Brain microvascular endothelial cell (primary cell): ENCODE results near the gene COBLL1.

Experiments used
- DNase-seq: peaks from one replicate; pipeline ENCODE4 v3.0.0-alpha.2; 2020
- H3K27ac ChIP-seq: fragments of 250-450 bp; sonication (Bioruptor Pico); 2 replicates; pipeline ENCODE4 v1.5.1; 2020; ENCODE audit warnings: mild to moderate bottlenecking, moderate library complexity
- H3K27me3 ChIP-seq: fragments of 250-450 bp; sonication (Bioruptor Pico); replicated peaks from 2 replicates; pipeline ENCODE4 v1.5.1; 2020; ENCODE audit warnings: mild to moderate bottlenecking
- H3K36me3 ChIP-seq: fragments of 250-450 bp; sonication (Bioruptor Pico); replicated peaks from 2 replicates; pipeline ENCODE4 v1.5.1; 2020; ENCODE audit warnings: mild to moderate bottlenecking
- H3K4me3 ChIP-seq: 2 replicates; pipeline ENCODE4 v1.5.1; 2011; ENCODE audit warnings: low read depth, mild to moderate bottlenecking, control low read depth, low read length, moderate library complexity
- CTCF ChIP-seq: IDR thresholded peaks from 2 replicates; pipeline ENCODE4 v1.5.1; 2011; ENCODE audit warnings: low read depth, mild to moderate bottlenecking, moderate library complexity, low read length, control low read depth, inconsistent platforms; ENCODE audit errors: missing control alignments
- in situ Hi-C: cut with HindIII; loops from 2 replicates; pipeline ENCODE4 v1.10.0; 2017; ENCODE audit warnings: low sequenced_read_pairs, low pct_ligation_motif_present

COBLL1 gene

GRCh38 chr2:164675687-164676086, 165.9 kb downstream of the COBLL1 start:
- no peaks in the 10 kb centered on the region for H3K27me3 ChIP-seq

DNA sequence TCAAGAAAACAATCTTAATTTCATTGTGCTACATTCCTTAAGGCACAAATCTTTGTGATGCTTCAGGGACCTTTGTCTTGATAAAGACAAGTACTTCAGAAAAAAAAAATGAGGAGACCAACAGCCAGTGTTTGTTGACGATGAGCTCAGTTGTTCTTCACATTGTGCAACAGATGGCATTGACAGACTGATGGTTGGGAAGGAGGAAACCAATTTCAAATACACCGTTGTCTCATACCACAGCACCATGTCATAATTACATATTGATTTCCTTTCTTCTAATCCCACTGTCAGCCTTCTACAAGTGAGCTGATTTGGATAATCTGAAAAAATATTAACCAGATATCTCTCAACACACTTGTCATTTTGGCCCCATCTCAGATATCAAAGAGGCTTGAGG, 166.6 kb downstream of the COBLL1 start:
- DNase-seq: no peak
- in situ Hi-C loops: no loop called here
- Histone ChIP-seq H3K27me3 (no peaks in the 10 kb centered on the region), H3K27ac (no peak overlapping the region), H3K4me3 (no peak overlapping the region), H3K36me3 (no peaks in the 10 kb centered on the region)
- no peak for TF ChIP-seq CTCF

More at GRCh38 chr2:164675687-164676086, 165.9 kb downstream of the COBLL1 start:
- no peak for DNase-seq
- no peak overlapping the region for H3K27ac ChIP-seq
- no peak overlapping the region for H3K4me3 ChIP-seq
- in situ Hi-C loops: no loop called here
- TF ChIP-seq CTCF: no peak
- no peaks in the 10 kb centered on the region for H3K36me3 ChIP-seq

GRCh38 chr2:164671664-164672396, 169.8 kb downstream of the COBLL1 start:
- H3K4me3 ChIP-seq: no peak overlapping the region
- H3K36me3 ChIP-seq: no peaks in the 10 kb centered on the region
- peak; percentile 7 for DNase-seq
- no peak overlapping the region for H3K27ac ChIP-seq
- in situ Hi-C loops: no loop called here
- H3K27me3 ChIP-seq: no peaks in the 10 kb centered on the region
- no peak for TF ChIP-seq CTCF

DNA sequence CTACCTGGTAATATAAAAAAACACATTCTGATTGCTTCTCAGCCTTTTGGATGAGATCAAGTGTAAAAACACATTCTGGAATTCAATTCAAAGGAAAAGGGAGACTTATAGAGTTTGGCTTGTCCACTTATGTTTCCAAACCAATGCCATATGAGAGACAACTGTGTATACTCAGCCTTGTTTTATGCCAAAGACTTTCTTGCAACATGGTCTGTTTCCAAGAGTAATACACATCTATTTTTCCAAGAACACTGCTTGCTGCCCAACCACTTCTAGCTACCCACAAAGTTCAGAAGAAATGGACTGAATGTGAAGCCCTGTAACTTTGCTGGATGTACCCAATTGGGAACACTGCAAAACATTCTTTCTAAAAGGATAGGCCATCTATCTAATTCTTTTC, 172.3 kb downstream of the COBLL1 start:
- in situ Hi-C loops: no loop called here
- Histone ChIP-seq H3K27ac (no peak overlapping the region), H3K4me3 (no peak overlapping the region), H3K36me3 (no peaks in the 10 kb centered on the region), H3K27me3 (no peaks in the 10 kb centered on the region)
- DNase-seq: no peak
- TF ChIP-seq CTCF: no peak

GRCh38 chr2:164667566-164667965, 174.1 kb downstream of the COBLL1 start:
- Histone ChIP-seq H3K27ac (no peak overlapping the region), H3K36me3 (no peaks in the 10 kb centered on the region), H3K27me3 (no peaks in the 10 kb centered on the region), H3K4me3 (no peak overlapping the region)
- in situ Hi-C loops: no loop called here
- TF ChIP-seq CTCF: no peak
- DNase-seq: no peak

DNA sequence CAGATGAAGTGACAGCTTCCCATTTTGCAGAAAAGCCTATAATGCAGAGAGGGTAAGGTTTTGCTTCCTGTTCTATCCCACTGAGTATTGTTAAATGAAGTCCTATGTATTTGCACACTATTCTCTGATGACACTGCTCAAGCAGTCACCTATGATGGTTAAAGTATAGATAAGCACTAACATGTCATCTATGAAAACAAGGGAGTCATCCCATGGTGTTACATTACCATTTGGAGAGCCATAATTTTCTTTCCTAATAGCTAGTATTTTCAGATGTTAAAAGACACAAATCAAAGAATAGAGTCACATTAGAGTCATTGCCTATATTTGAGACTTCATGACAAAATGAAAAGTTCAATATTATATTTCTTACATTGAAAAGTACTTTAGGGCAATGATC, 177.6 kb downstream of the COBLL1 start:
- no peaks in the 10 kb centered on the region for H3K36me3 ChIP-seq
- TF ChIP-seq CTCF: no peak
- DNase-seq: no peak
- H3K27ac ChIP-seq: no peak overlapping the region
- in situ Hi-C loops: no loop called here
- H3K27me3 ChIP-seq: no peaks in the 10 kb centered on the region
- H3K4me3 ChIP-seq: no peak overlapping the region
